Measurements from ENCODE around the gene CIB1.

Gene CIB1

GRCh38 chr15:90241343-90242192 lies 7.8 kb upstream of the CIB1 start:
- in situ Hi-C loops (cut with MboI; ENCODE audit: low sequenced_read_pairs) = no loop called here

GRCh38 chr15:90240856-90241255 lies 7.1 kb upstream of the CIB1 start:
- in situ Hi-C loops (cut with MboI; ENCODE audit: low sequenced_read_pairs) = no loop called here

- in situ Hi-C loops (cut with MboI; ENCODE audit: low sequenced_read_pairs) = no loop called here
Measured at GRCh38 chr15:90239371-90239770, 5.6 kb upstream of the CIB1 start.

GRCh38 chr15:90234096-90234988 lies 601 bp upstream of the CIB1 start, which contains the start of gene GDPGP1:
Gene GDPGP1, plus strand, starts transcription at chr15:90234209. Its CDS starts 6,700 bp downstream, at chr15:90240909.
- in situ Hi-C loops (cut with MboI; ENCODE audit: low sequenced_read_pairs) = no loop called here

GRCh38 chr15:90232941-90233386 lies 777 bp downstream of the CIB1 start:
- in situ Hi-C loops (cut with MboI; ENCODE audit: low sequenced_read_pairs) = no loop called here

GRCh38 chr15:90232196-90232595 lies 1.5 kb downstream of the CIB1 start:
- in situ Hi-C loops (cut with MboI; ENCODE audit: low sequenced_read_pairs) = no loop called here

- in situ Hi-C loops (cut with MboI; ENCODE audit: low sequenced_read_pairs) = no loop called here
Measured at GRCh38 chr15:90231028-90232017, 2.4 kb downstream of the CIB1 start.

GRCh38 chr15:90230610-90231009 lies 3.1 kb downstream of the CIB1 start:
- in situ Hi-C loops (cut with MboI; ENCODE audit: low sequenced_read_pairs) = no loop called here

GRCh38 chr15:90230071-90230494 lies 3.7 kb downstream of the CIB1 start:
- in situ Hi-C loops (cut with MboI; ENCODE audit: low sequenced_read_pairs) = no loop called here

- in situ Hi-C loops (cut with MboI; ENCODE audit: low sequenced_read_pairs) = loop anchor here (10.0 kb wide), 1 partner anchor 64 kb away; no protein-coding TSS in a partner anchor
Measured at GRCh38 chr15:90228960-90229359, 4.8 kb downstream of the CIB1 start.

GRCh38 chr15:90227816-90228772 lies 5.6 kb downstream of the CIB1 start:
- in situ Hi-C loops (cut with MboI; ENCODE audit: low sequenced_read_pairs) = loop anchor here (10.0 kb wide), 1 partner anchor 63 kb away; no protein-coding TSS in a partner anchor

GRCh38 chr15:90227336-90227735 lies 6.4 kb downstream of the CIB1 start:
- in situ Hi-C loops (cut with MboI; ENCODE audit: low sequenced_read_pairs) = loop anchor here (10.0 kb wide), 1 partner anchor 63 kb away; no protein-coding TSS in a partner anchor

GRCh38 chr15:90225504-90226234 lies 8.1 kb downstream of the CIB1 start:
- in situ Hi-C loops (cut with MboI; ENCODE audit: low sequenced_read_pairs) = loop anchor here (10.0 kb wide), 1 partner anchor 61 kb away; no protein-coding TSS in a partner anchor

- in situ Hi-C loops (cut with MboI; ENCODE audit: low sequenced_read_pairs) = loop anchor here (10.0 kb wide), 1 partner anchor 60 kb away; no protein-coding TSS in a partner anchor
Measured at GRCh38 chr15:90225047-90225446, 8.7 kb downstream of the CIB1 start.

GRCh38 chr15:90223441-90224165 lies 10.1 kb downstream of the CIB1 start:
- in situ Hi-C loops (cut with MboI; ENCODE audit: low sequenced_read_pairs) = loop anchor here (10.0 kb wide), 1 partner anchor 59 kb away; no protein-coding TSS in a partner anchor

GRCh38 chr15:90222547-90222946 lies 11.2 kb downstream of the CIB1 start:
- in situ Hi-C loops (cut with MboI; ENCODE audit: low sequenced_read_pairs) = loop anchor here (10.0 kb wide), 1 partner anchor 58 kb away; no protein-coding TSS in a partner anchor

GRCh38 chr15:90221246-90221900 lies 12.4 kb downstream of the CIB1 start:
- in situ Hi-C loops (cut with MboI; ENCODE audit: low sequenced_read_pairs) = loop anchor here (10.0 kb wide), 1 partner anchor 57 kb away; no protein-coding TSS in a partner anchor

All from HL-60/S4 treated with retinoic acid at 250 ng/mL for 4 days and 3 days (cell line).